Breast epithelium (tissue), 3 donors: ENCODE data around the gene TBC1D23.

ENCODE experiments used
- POLR2A ChIP-seq: fragments of 450-650 bp; IDR thresholded peaks from one replicate; pipeline ENCODE4 v1.6.1; 2016; ENCODE audit warnings: antibody characterized with exemption, mild to moderate bottlenecking, moderate library complexity
- POLR2AphosphoS5 ChIP-seq, 3 donors: sonication (generic); formaldehyde crosslinking; IDR thresholded peaks; one replicate each; pipeline ENCODE4 v1.6.1; 2017; ENCODE audit warnings: antibody characterized with exemption in 3 of 3
- TF ChIP-seq, protein P1 (sequence below), 3 donors: fragments of 450-650 bp; IDR thresholded peaks; one replicate each; pipeline ENCODE4 v1.5.1; 2016 to 2017; ENCODE audit warnings: antibody characterized with exemption in 3 of 3, mild to moderate bottlenecking in 3 of 3, moderate library complexity in 3 of 3

DNA sequence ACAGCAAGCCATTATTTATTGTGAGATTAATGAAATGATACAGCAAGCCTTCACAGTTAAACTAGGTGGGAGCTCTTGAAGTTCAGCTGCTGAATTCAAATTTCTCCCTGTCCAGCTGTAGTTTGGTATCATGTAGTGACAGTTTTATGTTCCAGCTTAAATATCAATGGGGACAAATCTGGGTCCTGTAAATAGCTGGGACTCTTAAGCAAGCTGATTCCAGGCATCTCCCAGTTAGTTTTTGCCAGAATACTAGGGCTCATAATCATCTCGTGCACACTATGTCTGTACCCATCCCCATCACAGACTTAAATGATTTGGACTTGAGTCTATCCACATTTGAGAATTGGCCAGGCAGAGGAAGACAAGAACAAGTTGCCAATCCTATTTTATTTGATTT lies 45.9 kb downstream of the TBC1D23 start:
- TF ChIP-seq, protein P1, sequence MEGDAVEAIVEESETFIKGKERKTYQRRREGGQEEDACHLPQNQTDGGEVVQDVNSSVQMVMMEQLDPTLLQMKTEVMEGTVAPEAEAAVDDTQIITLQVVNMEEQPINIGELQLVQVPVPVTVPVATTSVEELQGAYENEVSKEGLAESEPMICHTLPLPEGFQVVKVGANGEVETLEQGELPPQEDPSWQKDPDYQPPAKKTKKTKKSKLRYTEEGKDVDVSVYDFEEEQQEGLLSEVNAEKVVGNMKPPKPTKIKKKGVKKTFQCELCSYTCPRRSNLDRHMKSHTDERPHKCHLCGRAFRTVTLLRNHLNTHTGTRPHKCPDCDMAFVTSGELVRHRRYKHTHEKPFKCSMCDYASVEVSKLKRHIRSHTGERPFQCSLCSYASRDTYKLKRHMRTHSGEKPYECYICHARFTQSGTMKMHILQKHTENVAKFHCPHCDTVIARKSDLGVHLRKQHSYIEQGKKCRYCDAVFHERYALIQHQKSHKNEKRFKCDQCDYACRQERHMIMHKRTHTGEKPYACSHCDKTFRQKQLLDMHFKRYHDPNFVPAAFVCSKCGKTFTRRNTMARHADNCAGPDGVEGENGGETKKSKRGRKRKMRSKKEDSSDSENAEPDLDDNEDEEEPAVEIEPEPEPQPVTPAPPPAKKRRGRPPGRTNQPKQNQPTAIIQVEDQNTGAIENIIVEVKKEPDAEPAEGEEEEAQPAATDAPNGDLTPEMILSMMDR (IDR thresholded peaks at IDR 0.05) = no peak
- TF ChIP-seq POLR2A (no peak), POLR2AphosphoS5 (IDR thresholded peaks at IDR 0.05) (no peak)
